AG04450 (cell line): Measurements from ENCODE around the gene ZNF385D. TPM values are rescaled to one million over a fixed set of nuclear protein-coding genes. Genes with fewer than 3 reads are reported as not detected.
A peak's percentile ranks its signal among the peaks of the same experiment; 100 is the strongest.

ENCODE experiments used
- CTCF ChIA-PET: fragments of 300-600, 350-600 bp; formaldehyde crosslinking; extraction: SDS; loops from one replicate; lab custom pipeline; 2022; ENCODE audit warnings: antibody characterized with exemption, inconsistent platforms; lab: Charles Lee
- POLR2A ChIA-PET: fragments of 350-600 bp; formaldehyde crosslinking; extraction: SDS; loops from one replicate; lab custom pipeline; 2021; ENCODE audit warnings: antibody characterized with exemption, inconsistent platforms; lab: Yijun Ruan, JAX
- DNase-seq: peaks from one replicate; pipeline ENCODE4 v3.0.0-alpha.2; 2011; ENCODE audit warnings: low read depth, low spot score
- H3K27ac ChIP-seq: one replicate; pipeline ENCODE4 v1.5.1; 2012; ENCODE audit warnings: low read depth, low read length, control low read depth
- H3K27me3 ChIP-seq: one replicate; pipeline ENCODE4 v1.6.0; 2012; ENCODE audit warnings: low read length; ENCODE audit not compliant: control insufficient read depth, insufficient read depth
- H3K4me3 ChIP-seq: 2 replicates; pipeline ENCODE4 v1.5.1; 2011; ENCODE audit warnings: mild to moderate bottlenecking, low read depth, low read length, control low read depth
- H3K9me3 ChIP-seq: 2 replicates; pipeline ENCODE4 v1.5.1; 2012; ENCODE audit warnings: low read length; ENCODE audit not compliant: control insufficient read depth, insufficient read depth
- CTCF ChIP-seq: IDR thresholded peaks from 2 replicates; pipeline ENCODE4 v1.5.1; 2011; ENCODE audit warnings: low read depth, low read length, control low read depth, inconsistent platforms
- polyA plus RNA-seq: library from polyadenylated mRNA; depleted of rRNA; stranded (reverse); fragments of >200 nt; gene quantifications from 2 replicates; pipeline ENCODE4 v1.2.3, GENCODE V29; 2011

Gene ZNF385D
- polyA plus RNA-seq, 1 experiment, result 0.10 TPM

DNA sequence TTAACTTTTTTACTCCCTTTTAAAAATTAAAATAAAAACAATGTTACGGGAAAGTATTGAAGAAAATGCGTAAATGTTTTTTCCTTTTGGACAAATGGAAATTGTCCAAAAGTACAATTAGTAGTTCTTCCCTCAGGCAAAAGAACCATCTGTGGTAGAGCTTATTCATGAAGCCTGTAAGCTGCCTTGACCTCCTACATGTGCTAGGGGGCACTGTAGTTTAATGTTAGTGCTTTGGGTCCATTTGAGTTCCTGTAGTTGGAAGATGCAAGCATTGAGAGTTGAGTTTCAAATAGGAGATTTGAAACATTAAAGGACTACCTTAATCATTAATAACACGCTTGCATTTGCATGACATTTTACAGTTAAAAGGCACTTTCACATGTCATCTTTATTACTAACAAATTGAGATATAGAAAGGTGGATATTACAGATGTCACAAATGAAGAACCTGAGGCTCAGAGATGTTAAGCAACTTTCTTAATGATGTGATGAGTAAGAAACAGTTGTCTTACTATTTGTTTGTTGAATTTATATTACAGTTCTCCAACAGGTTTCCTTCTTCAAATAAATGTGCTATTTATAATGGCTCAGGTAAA, 1.8 kb upstream of the ZNF385D start:
- H3K4me3 ChIP-seq, result no peak overlapping the region
- TF ChIP-seq CTCF, result peak; percentile 65
- DNase-seq, result no peak
- H3K27ac ChIP-seq, result no peak overlapping the region
- ChIA-PET POLR2A (no interaction called here), CTCF (interaction anchor here (0.6 to 1.4 kb wide), 5 partner anchors 22 to 364 kb away, joined by 3 to 9 read pairs (median 3); no protein-coding TSS in a partner anchor)
- no peaks in the 10 kb centered on the region for H3K9me3 ChIP-seq
- H3K27me3 ChIP-seq, result no peaks in the 10 kb centered on the region

DNA sequence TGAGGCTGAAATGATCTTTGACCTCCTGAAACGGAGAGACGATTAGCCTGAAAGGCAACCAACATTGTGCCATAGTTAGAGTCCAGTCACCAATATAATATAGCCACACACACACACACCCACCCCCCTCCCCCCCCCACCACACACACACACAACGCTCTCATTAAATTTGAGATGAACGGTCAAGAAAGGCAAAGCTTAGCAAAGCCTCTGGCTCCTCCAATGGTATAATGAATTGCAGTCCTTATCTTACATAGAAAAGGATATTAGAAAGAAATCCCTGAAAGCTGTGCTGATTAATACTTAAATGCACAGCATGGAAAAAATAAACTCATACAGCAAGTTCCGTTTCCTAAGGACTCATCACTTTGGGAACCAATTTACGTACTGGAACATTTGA, 876 bp upstream of the ZNF385D start:
- DNase-seq, result no peak
- TF ChIP-seq CTCF, result no peak
- Histone ChIP-seq H3K27ac (no peak overlapping the region), H3K27me3 (no peaks in the 10 kb centered on the region), H3K9me3 (no peaks in the 10 kb centered on the region), H3K4me3 (no peak overlapping the region)
- POLR2A ChIA-PET, result no interaction called here
- CTCF ChIA-PET, result interaction anchor here (1.0 kb wide), 1 partner anchor 23 kb away, joined by 3 read pairs; no protein-coding TSS in a partner anchor

DNA sequence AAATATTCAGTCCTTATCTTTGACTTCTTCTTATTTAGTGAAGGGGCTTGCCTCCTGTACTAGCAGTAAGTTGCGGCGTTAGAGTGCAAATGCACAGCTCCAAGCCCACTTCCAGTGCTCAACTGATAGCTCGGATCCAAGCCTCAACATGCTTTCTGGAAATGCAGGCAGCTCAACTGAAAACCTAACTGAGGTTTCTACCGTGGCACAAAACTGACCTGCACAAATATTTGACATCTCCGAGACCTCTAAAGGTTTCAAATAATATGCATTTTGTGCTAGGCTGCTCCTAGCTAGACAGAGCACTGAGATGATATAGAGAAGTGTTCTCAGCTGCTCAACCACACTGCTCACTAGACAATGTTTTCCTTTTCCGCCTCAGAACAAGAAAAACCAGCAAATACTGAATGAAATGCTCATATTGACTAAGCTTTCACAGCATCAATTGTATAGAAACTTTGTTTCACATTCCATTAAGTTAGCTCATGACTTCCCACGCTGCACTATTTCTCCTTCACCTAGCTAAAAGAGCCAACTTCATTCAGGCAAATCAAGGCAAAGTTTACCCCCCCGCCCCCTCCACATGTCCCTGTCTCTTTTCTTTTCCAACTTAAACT, 822 bp downstream of the ZNF385D start:
- no peaks in the 10 kb centered on the region for H3K27me3 ChIP-seq
- peak overlapping the region; percentile 58 for H3K4me3 ChIP-seq
- CTCF ChIA-PET, result interaction anchor here (0.6 to 1.5 kb wide), 2 partner anchors 145 to 642 kb away, joined by 5 to 7 read pairs; no protein-coding TSS in a partner anchor
- no peak for TF ChIP-seq CTCF
- no peaks in the 10 kb centered on the region for H3K9me3 ChIP-seq
- H3K27ac ChIP-seq, result no peak overlapping the region
- DNase-seq, result no peak
- POLR2A ChIA-PET, result no interaction called here

DNA sequence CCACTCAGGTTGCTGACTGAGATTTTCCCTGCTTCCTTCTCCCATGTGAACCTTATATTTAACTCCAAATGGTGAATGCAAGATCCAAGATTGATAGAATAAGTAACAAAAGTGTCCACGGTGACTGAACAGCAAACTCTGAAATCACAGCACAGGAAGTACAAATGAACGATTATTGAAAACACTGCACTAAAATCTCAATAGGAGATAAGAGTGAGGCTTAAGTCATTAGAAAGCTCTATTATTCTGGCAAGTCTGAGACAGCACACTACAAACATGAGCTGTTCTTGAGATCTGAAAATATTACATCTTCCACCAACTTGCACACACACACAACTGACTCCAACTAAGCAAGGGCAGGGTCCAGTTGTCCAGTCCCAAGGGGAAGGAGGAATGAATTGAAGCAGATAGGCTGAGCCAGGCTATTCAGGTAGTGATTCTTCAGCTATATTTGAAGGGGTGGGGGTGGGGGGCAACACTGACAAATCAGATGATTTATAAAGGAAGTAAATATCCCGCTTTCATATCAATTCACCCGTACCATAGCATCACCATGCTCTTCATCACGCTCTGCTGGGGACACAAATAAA, 2.9 kb downstream of the ZNF385D start:
- TF ChIP-seq CTCF, result no peak
- CTCF ChIA-PET, result interaction anchor here (0.6 kb wide), 3 partner anchors 41 to 84 kb away, joined by 3 to 4 read pairs (median 3); no protein-coding TSS in a partner anchor
- Histone ChIP-seq H3K27ac (no peak overlapping the region), H3K4me3 (no peak overlapping the region), H3K9me3 (no peaks in the 10 kb centered on the region), H3K27me3 (no peaks in the 10 kb centered on the region)
- POLR2A ChIA-PET, result no interaction called here
- DNase-seq, result no peak

DNA sequence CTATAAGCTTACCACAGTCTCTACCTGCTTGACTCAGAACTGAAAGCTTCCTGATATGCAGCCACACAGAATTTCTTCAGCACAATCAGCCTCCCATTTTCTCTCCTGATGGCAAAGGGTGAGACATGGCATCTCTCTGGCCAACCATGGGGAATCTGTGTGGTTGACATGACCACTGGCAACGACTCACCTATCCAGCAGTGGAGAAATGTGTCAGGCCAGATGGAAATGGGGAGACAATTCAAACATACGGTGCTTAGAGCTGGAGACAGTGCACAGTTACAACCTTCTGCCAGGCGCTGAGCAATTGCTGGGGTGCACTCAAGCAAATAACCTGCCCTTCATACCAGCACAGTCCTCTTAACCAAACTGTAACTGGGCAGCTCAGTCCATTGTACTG, 3.6 kb downstream of the ZNF385D start:
- H3K27me3 ChIP-seq, result no peaks in the 10 kb centered on the region
- ChIA-PET CTCF (interaction anchor here (0.6 kb wide), 3 partner anchors 42 to 210 kb away, joined by 3 read pairs; no protein-coding TSS in a partner anchor), POLR2A (no interaction called here)
- no peak overlapping the region for H3K27ac ChIP-seq
- no peak for DNase-seq
- TF ChIP-seq CTCF, result no peak
- H3K9me3 ChIP-seq, result no peaks in the 10 kb centered on the region
- H3K4me3 ChIP-seq, result no peak overlapping the region
